Karpas-422 (cell line): Measurements from ENCODE around the gene ABHD12. TPM values are rescaled to one million over a fixed set of nuclear protein-coding genes. Genes with fewer than 3 reads are reported as not detected.

ENCODE experiments used
- DNase-seq: peaks from one replicate; pipeline ENCODE4 v3.0.0-alpha.2; 2015
- H2AFZ ChIP-seq: fragments of 200-600 bp; sonication (generic); 2 replicates; pipeline ENCODE4 v1.6.1; 2014; ENCODE audit warnings: antibody characterized with exemption, low read length, mixed read lengths
- H3K27ac ChIP-seq: fragments of 200-600 bp; sonication (generic); 2 replicates; pipeline ENCODE4 v1.5.1; 2014; ENCODE audit warnings: mild to moderate bottlenecking, low read length, moderate library complexity
- H3K27me3 ChIP-seq: fragments of 200-600 bp; sonication (generic); 2 replicates; pipeline ENCODE4 v1.6.1; 2014; ENCODE audit warnings: low read length, mixed read lengths
- H3K36me3 ChIP-seq: fragments of 200-600 bp; sonication (generic); 2 replicates; pipeline ENCODE4 v1.6.1; 2014; ENCODE audit warnings: low read length, mixed read lengths; ENCODE audit not compliant: insufficient read depth
- H3K4me1 ChIP-seq: fragments of 200-600 bp; sonication (generic); 2 replicates; pipeline ENCODE4 v1.6.1; 2014; ENCODE audit warnings: mild to moderate bottlenecking, low read length, mixed read lengths
- H3K4me2 ChIP-seq: fragments of 200-600 bp; sonication (generic); 2 replicates; pipeline ENCODE4 v1.6.1; 2014; ENCODE audit warnings: low read length, low read depth, mild to moderate bottlenecking; ENCODE audit not compliant: poor library complexity, severe bottlenecking
- H3K4me3 ChIP-seq: fragments of 200-600 bp; sonication (generic); 2 replicates; pipeline ENCODE4 v1.5.1; 2014; ENCODE audit warnings: mild to moderate bottlenecking, antibody characterized with exemption, low read length, mixed read lengths
- H3K79me2 ChIP-seq: fragments of 200-600 bp; sonication (generic); 2 replicates; pipeline ENCODE4 v1.6.1; 2014; ENCODE audit warnings: mild to moderate bottlenecking, low read length, mixed read lengths
- H3K9ac ChIP-seq: fragments of 200-600 bp; sonication (generic); 2 replicates; pipeline ENCODE4 v1.6.0; 2014; ENCODE audit warnings: low read length
- H3K9me2 ChIP-seq: fragments of 200-600 bp; sonication (generic), shearing (Covaris generic); replicated peaks from 2 replicates; pipeline ENCODE4 v1.6.0; 2014; ENCODE audit warnings: mild to moderate bottlenecking, low read length, moderate library complexity; ENCODE audit not compliant: insufficient read depth
- H3K9me3 ChIP-seq: fragments of 300-700, 200-600 bp; sonication (generic); 2 replicates; pipeline ENCODE4 v1.6.1; 2014; ENCODE audit warnings: low read length, mixed read lengths
- H4K20me1 ChIP-seq: fragments of 200-600 bp; sonication (generic); 2 replicates; pipeline ENCODE4 v1.6.1; 2014; ENCODE audit warnings: mild to moderate bottlenecking, antibody characterized with exemption, low read length, low read depth; ENCODE audit not compliant: insufficient read depth
- total RNA-seq: library from RNA; depleted of rRNA; stranded (reverse); fragments of >200 nt; shearing (Covaris generic); gene quantifications from 2 replicates; pipeline ENCODE4 v1.2.3, GENCODE V29; 2014; ENCODE audit warnings: low replicate concordance

The ABHD12 gene
- total RNA-seq, 1 experiment from 2014 or later, result 26.1 TPM

DNA sequence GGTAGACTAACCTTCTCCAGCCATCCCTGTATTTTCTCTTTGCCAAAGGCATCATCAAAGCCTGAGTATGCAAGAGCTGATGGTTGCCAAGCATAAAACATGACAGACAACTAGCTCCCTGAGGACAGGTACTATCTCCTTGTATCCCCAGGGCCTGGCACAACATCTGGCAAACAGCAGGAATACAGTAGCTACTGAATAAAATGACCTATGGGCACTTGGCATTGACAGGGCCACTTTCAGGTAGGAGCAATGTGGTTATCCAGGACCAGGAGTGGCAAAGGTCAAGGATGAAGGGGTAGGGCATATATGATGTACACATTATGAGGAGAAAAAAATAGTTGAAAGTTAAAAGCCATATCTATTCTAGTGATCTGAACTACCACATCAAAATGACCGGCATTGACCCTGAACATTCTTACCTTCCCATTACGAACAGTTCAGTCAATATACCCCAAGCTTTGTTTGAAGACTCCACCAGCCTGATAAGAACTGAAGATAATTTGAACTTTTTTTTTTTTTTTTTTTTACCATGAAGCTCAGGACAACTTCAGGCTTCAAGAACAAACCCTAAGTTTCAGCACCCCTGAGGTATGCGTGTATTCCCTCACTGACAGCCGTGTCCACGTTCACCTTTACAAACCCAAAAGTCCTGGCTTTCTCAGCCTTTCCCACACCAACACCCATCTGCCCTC, 12.3 kb downstream of the ABHD12 start:
- no peak for DNase-seq
- H3K9ac ChIP-seq, result no peak overlapping the region
- peaks cover 95% of the 10 kb centered on the region for H3K79me2 ChIP-seq
- peaks cover 27% of the 10 kb centered on the region for H3K4me1 ChIP-seq
- H3K27ac ChIP-seq, result no peak overlapping the region
- no peak overlapping the region for H3K4me2 ChIP-seq
- no peak overlapping the region for H3K4me3 ChIP-seq
- H3K36me3 ChIP-seq, result no peaks in the 10 kb centered on the region; the same call in 1 of the 2 replicates
- H4K20me1 ChIP-seq, result no peaks in the 10 kb centered on the region
- H3K9me3 ChIP-seq, result no peaks in the 10 kb centered on the region
- H2AFZ ChIP-seq, result no peak overlapping the region
- H3K9me2 ChIP-seq, result no peaks in the 10 kb centered on the region
- no peaks in the 10 kb centered on the region for H3K27me3 ChIP-seq

DNA sequence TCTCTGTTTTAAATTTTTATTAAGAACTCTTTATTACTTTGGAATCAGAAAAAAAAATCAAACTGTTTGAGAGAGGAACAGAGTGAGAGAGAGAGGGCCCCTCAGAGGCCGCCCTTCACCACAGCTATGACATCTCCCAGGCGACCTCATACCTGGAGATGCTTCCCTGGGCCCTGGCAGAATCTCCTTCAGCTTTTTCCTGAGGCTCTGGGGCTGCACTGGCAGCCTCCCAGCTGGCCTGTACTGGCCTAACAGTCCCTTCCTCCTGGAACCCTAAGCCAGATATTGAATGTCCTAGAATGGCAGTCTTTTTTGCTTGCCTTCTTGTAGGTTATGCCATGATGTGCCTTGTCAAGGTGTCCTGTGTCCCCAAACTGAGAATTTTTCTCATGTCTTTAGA, 13.7 kb downstream of the ABHD12 start:
- peak overlapping the region; percentile 5; the same call in 1 of the 2 replicates for H3K27ac ChIP-seq
- no peaks in the 10 kb centered on the region for H3K27me3 ChIP-seq
- DNase-seq, result no peak
- no peak overlapping the region for H2AFZ ChIP-seq
- no peak overlapping the region for H3K4me3 ChIP-seq
- H3K4me2 ChIP-seq, result no peak overlapping the region
- H3K9me2 ChIP-seq, result no peaks in the 10 kb centered on the region
- H3K79me2 ChIP-seq, result peaks cover 94% of the 10 kb centered on the region
- no peaks in the 10 kb centered on the region for H3K9me3 ChIP-seq
- peaks cover 27% of the 10 kb centered on the region for H3K4me1 ChIP-seq
- H3K9ac ChIP-seq, result no peak overlapping the region
- H3K36me3 ChIP-seq, result no peaks in the 10 kb centered on the region; the same call in 1 of the 2 replicates
- H4K20me1 ChIP-seq, result no peaks in the 10 kb centered on the region

DNA sequence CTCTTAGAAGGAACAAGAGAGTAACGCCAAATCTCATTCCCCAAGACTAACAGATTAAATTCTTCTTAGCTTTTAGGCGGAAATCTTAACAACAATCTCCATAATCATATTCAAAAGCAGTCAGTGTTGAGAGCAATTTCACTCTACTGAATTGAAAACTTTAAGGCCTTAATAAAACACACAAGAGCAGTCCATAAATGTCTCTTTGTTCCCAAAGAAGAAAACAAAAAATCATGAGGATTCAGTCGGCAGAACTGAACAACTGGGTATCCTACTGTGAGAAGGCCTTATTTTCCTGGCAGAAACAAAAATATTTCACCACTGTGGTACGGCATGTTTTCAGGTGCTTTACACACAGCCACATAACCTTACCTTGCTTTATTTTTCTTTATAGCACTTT, 14.4 kb downstream of the ABHD12 start:
- Histone ChIP-seq H3K4me2 (no peak overlapping the region), H3K27ac (no peak overlapping the region), H3K4me1 (peaks cover 33% of the 10 kb centered on the region), H3K9ac (no peak overlapping the region), H3K4me3 (no peak overlapping the region), H3K9me3 (no peaks in the 10 kb centered on the region), H3K27me3 (no peaks in the 10 kb centered on the region), H3K36me3 (no peaks in the 10 kb centered on the region; the same call in 1 of the 2 replicates), H2AFZ (no peak overlapping the region), H4K20me1 (no peaks in the 10 kb centered on the region), H3K9me2 (no peaks in the 10 kb centered on the region), H3K79me2 (peaks cover 94% of the 10 kb centered on the region)
- DNase-seq, result no peak

DNA sequence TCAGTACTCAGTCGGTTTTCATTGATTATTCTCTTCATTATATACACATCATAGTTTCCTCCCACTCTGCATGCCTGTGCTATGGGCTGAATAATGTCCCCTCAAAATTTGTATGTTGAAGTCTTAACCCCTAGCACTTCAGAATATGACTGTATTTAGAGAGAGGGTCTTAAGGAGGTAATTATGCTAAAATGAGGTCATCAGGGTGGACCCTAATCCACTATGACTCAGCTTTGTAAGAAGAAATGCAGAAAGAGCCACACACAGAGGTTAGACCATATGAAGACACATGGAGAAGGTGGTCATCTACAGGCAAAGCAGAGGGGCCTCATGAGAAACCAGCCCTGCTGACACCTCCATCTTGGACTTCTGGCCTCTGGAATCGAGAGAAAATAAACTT, 15.8 kb downstream of the ABHD12 start:
- no peaks in the 10 kb centered on the region; the same call in 1 of the 2 replicates for H3K36me3 ChIP-seq
- DNase-seq, result no peak
- H3K4me2 ChIP-seq, result no peak overlapping the region
- H3K9me2 ChIP-seq, result no peaks in the 10 kb centered on the region
- peaks cover 29% of the 10 kb centered on the region for H3K4me1 ChIP-seq
- H3K79me2 ChIP-seq, result peaks cover 94% of the 10 kb centered on the region
- H4K20me1 ChIP-seq, result no peaks in the 10 kb centered on the region
- H3K27ac ChIP-seq, result no peak overlapping the region
- no peak overlapping the region for H2AFZ ChIP-seq
- H3K4me3 ChIP-seq, result no peak overlapping the region
- no peak overlapping the region for H3K9ac ChIP-seq
- H3K9me3 ChIP-seq, result no peaks in the 10 kb centered on the region
- H3K27me3 ChIP-seq, result no peaks in the 10 kb centered on the region

DNA sequence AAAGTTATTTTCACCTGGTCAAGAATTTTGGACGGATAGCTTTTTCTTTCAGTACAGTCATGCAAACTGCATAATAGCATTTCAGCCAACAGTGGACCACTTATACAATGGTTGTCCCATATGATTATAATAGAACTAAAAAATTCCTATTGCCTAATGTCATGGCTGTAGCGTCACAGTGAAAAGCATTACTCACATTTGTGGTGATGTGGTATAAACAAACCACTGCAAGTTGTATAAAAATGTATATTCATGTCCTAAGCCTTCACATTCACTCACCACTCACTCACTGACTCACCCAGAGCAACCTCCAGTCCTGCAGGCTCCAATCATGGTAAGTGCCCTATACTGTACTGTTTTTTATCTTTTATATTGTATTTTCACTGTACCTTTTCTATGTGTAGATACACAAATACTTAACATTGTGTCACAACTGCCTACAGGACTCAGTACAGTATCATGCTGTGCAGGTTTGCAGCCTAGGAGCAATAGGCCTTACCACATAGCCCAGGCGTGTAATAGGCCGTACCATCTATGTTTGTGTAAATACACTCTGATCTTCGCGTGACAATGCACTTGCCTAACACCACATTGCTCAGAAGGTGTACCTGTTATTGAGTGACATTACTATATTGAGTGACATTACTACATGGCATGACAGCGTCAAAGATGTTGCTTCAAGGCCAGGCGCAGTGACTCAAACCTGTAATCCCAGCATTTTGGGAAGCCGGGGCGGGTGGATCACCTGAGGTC, 17.9 kb downstream of the ABHD12 start:
- Histone ChIP-seq H3K4me1 (peaks cover 19% of the 10 kb centered on the region), H3K27me3 (no peaks in the 10 kb centered on the region), H3K9me2 (no peaks in the 10 kb centered on the region), H3K36me3 (no peaks in the 10 kb centered on the region), H4K20me1 (no peaks in the 10 kb centered on the region), H3K27ac (no peak overlapping the region), H3K4me2 (no peak overlapping the region), H3K79me2 (peaks cover 93% of the 10 kb centered on the region), H3K9ac (no peak overlapping the region), H2AFZ (no peak overlapping the region), H3K9me3 (no peaks in the 10 kb centered on the region), H3K4me3 (no peak overlapping the region)
- DNase-seq, result no peak

DNA sequence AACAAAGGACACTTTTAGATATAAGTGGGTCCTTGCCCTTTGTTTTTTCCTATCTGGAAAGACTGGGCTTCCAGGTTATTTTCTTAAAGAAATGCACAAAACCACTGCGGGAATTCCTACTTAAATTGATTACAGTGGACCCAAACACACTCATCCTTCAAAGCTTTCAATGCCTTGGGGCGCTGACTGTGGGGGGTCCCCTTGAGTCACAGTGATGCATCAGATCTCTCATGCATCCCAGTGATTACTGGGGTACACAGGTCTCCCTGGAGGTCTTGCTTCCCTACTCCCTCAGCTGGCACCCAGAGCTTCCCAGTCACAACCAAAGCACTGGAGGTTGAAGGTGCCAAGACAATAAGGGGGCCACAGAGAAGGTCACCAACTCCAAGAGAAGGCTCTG, 20.7 kb downstream of the ABHD12 start:
- DNase-seq, result no peak
- Histone ChIP-seq H3K79me2 (peaks cover 95% of the 10 kb centered on the region), H3K4me1 (peaks cover 12% of the 10 kb centered on the region)

DNA sequence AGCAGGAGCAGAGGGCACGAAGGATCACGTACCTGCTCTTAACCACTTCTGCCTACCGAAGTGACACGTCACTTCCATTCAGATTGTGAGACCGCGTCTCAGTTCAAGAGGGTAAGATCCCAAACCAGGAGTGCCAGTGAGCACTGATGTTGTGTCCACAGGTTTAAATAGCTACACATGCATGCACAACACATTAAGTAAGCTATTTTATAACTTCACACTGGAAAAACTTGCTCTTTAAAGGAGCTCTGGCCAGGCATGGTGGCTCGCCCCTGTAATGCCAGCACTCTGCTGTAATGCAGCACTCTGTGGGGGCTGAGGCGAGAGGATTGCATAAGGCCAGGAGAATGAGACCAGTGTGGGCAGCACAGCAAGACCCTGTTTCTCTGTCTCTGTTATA, 21.1 kb downstream of the ABHD12 start:
- H4K20me1 ChIP-seq, result no peaks in the 10 kb centered on the region
- H3K36me3 ChIP-seq, result 0 out of 2 replicates have a peak, but pooled peaks cover 8% of the 10 kb centered on the region
- no peaks in the 10 kb centered on the region for H3K27me3 ChIP-seq
- H3K4me2 ChIP-seq, result no peak overlapping the region
- H3K9me3 ChIP-seq, result no peaks in the 10 kb centered on the region
- peaks cover 96% of the 10 kb centered on the region for H3K79me2 ChIP-seq
- no peak overlapping the region for H3K4me3 ChIP-seq
- H3K9me2 ChIP-seq, result no peaks in the 10 kb centered on the region
- H3K4me1 ChIP-seq, result peaks cover 12% of the 10 kb centered on the region
- no peak overlapping the region for H3K27ac ChIP-seq
- no peak overlapping the region for H3K9ac ChIP-seq
- H2AFZ ChIP-seq, result no peak overlapping the region
- no peak for DNase-seq

More for the DNA sequence above, 20.7 kb downstream of the ABHD12 start:
- no peaks in the 10 kb centered on the region for H4K20me1 ChIP-seq
- no peak overlapping the region for H2AFZ ChIP-seq
- no peaks in the 10 kb centered on the region for H3K9me2 ChIP-seq
- no peaks in the 10 kb centered on the region for H3K9me3 ChIP-seq
- H3K27ac ChIP-seq, result no peak overlapping the region
- H3K36me3 ChIP-seq, result 0 out of 2 replicates have a peak, but pooled peaks cover 8% of the 10 kb centered on the region
- H3K27me3 ChIP-seq, result no peaks in the 10 kb centered on the region
- H3K9ac ChIP-seq, result no peak overlapping the region
- no peak overlapping the region for H3K4me3 ChIP-seq
- H3K4me2 ChIP-seq, result no peak overlapping the region

DNA sequence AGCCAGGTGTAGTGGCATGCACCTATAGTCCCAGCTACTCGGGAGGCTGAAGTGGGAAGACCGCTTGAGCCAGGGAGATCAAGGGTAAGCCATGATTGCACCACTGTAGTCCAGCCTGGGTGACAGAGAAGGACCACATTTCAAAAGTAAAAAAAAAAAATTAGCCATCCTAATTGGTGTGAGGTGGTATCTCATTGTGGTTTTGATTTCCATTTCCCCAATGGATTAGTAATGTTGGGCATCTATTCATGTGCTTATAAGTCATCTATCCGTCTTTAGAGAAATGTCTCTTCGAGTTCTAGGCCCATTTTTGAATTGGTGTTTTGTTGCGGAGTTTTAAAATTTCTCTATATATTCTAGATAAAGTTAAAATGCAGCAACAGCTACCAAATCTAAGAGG, 21.7 kb downstream of the ABHD12 start:
- Histone ChIP-seq H3K79me2 (peaks cover 97% of the 10 kb centered on the region), H3K4me1 (peaks cover 12% of the 10 kb centered on the region)

More for the DNA sequence above, 21.7 kb downstream of the ABHD12 start:
- no peaks in the 10 kb centered on the region for H3K27me3 ChIP-seq
- H3K9me2 ChIP-seq, result no peaks in the 10 kb centered on the region
- no peak for DNase-seq
- H4K20me1 ChIP-seq, result no peaks in the 10 kb centered on the region
- H2AFZ ChIP-seq, result no peak overlapping the region
- no peaks in the 10 kb centered on the region for H3K9me3 ChIP-seq
- no peak overlapping the region for H3K4me2 ChIP-seq
- 0 out of 2 replicates have a peak, but pooled peaks cover 8% of the 10 kb centered on the region for H3K36me3 ChIP-seq
- H3K4me3 ChIP-seq, result no peak overlapping the region
- no peak overlapping the region for H3K9ac ChIP-seq
- H3K27ac ChIP-seq, result no peak overlapping the region
